Stromal cell of bone marrow (primary cell): ENCODE data around the gene PTPRG.

Experiments
- DNase-seq: peaks from one replicate; pipeline ENCODE4 v3.0.0-alpha.2; 2012; ENCODE audit warnings: low read depth

PTPRG gene

GRCh38 chr3:61768284-61769037 is 207.1 kb downstream of the PTPRG start:
- DNase-seq: no peak

DNA sequence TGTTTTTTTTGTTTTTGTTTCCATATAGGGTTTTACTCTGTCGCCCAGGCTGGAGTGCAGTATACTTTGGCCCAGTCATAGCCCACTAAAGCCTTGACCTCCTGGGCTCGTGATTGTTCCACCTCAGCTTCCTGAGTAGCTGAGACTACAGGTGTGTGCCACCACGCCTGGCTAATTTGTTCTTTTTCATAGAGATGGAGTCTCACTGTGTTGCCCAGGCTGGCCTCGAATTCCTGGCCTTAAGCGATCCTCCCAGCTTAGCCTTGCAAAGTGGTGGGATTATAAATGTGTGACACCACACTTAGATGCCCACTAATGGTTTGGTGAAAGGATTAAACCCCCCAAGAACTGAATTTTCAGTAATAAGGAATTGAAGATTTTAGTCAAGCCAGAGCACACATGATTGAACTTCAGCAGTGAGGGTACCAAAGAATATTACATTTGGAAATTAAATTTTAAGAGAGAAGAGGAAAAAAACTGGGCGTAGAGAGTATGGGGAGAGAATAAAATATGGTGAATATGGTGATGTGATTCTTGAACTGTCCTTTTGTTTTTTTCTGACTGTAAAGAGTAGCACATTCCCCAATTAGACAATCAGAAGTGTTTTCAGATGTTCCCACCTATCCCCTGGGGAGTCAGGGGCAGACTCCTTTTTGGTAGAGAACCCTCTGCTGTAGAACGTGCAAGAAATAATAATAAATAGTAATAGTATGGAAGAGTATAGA is 208.1 kb downstream of the PTPRG start:
- DNase-seq: no peak

- no peak for DNase-seq
These were observed 210.6 kb downstream of the PTPRG start for GRCh38 chr3:61771976-61772375.

DNA sequence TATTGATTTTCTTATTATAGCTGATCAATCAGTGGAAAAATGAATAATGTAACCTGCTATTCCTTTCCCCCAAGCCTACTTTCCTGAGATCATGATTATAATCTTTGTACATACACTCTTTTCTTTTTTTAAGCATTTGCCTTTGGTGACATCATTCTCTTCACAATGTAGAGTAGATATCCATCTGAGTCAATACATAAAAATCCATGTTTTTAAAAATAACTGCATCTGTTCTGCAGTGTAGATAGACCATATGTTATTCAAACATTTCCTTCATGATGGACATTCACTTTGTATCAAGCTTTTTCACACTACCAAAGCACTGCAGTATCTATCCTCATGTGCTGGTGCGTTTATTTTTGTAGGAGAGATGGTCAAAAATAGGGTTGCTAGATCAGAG is 211.1 kb downstream of the PTPRG start:
- no peak for DNase-seq

GRCh38 chr3:61774279-61774890 is 213.0 kb downstream of the PTPRG start:
- no peak for DNase-seq

DNA sequence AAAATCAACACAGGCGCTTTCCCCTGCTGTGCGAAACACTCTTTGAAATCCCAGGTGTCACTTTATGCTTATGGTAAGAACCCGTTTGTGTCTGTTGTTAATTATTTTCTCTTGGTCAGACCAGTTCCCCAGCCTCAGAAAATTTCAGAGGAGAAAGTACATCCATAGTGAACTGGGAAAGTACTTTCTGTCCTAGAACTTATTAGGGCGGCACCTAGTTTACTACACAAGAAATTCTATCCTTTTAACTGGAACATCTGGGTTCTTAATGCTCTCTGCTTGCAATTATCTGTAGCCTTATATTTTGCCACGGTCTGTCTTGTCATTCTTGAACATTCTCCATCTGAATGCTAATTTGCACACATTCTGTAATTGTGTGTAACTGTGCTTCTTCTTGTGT is 215.0 kb downstream of the PTPRG start:
- no peak for DNase-seq

DNA sequence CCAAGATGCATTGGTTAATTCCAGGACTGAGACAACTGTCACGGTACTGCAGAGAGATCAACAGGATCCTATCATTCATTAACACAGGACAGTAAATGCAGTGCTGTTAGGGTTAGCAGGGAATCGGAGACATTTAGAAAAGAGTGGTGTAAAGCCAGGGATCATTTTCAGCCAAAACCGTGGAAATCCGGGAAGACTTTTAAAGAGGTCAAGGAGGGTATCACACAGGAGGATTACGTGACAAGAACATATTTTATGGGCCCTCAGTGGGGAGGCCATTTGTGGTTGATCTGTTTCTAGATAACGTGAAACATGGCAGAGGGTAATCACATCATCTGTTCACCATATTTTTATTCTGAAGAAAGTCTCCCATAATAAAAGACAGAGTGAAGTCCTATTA is 216.1 kb downstream of the PTPRG start:
- no peak for DNase-seq

DNA sequence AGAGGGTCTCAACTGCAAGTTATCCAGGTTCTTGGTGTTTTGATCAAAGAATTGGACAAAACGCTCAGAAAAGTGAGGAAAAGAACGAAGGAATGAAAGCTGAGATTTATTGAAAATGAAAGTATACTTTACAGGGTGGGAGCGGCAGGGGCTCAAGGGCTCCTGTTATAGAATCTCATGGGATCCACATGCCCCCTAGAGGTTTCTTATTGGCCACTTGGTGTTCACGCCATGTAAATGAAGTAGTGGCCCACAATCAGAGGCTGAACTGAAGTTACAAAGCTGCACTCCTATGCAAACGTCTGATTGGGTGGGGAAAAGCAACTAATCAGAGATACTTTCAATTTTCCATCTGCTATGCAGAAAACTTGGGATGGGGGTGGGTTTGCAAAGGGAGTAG is 216.7 kb downstream of the PTPRG start:
- no peak for DNase-seq

- no peak for DNase-seq
These were observed 218.6 kb downstream of the PTPRG start for GRCh38 chr3:61780016-61780415.

- DNase-seq: no peak
These were observed 219.3 kb downstream of the PTPRG start for GRCh38 chr3:61780455-61781228.

DNA sequence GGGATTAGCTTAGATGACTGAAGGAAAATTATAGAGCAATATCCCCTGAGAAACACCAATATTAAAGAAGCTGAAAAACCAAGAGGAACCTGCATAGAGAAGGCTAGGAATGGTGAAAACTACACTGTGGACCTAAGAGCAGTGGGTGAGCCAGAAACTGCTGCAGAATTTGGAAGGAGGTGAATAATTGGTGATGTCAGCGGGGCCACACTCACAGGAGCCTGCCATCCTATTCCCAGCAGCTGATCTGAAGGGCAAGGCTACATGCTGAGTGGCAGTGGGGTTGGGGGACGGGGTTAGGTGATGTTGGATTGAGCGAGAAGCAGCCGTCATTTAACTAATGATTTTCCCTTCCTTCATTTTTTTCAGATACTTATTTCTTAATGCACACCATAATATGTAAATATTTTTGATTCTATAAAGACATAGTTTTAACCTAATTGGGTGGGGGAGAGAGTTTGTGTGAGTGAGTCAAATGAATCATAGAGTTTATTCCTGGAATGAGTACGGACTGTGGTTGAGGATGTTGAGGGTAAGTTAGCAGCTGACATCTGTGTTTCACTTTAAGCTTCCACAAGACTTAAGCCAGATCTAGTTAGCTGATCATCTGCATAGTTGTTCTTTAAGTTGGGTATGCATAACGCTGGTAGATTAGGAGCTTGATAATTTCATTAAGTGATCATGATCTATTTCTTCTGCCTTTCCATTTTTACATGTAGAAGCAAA is 222.8 kb downstream of the PTPRG start:
- DNase-seq: peak; percentile 64

GRCh38 chr3:61788623-61789507 is 227.5 kb downstream of the PTPRG start:
- DNase-seq: no peak

- no peak for DNase-seq
These were observed 228.5 kb downstream of the PTPRG start for GRCh38 chr3:61789861-61790260.

DNA sequence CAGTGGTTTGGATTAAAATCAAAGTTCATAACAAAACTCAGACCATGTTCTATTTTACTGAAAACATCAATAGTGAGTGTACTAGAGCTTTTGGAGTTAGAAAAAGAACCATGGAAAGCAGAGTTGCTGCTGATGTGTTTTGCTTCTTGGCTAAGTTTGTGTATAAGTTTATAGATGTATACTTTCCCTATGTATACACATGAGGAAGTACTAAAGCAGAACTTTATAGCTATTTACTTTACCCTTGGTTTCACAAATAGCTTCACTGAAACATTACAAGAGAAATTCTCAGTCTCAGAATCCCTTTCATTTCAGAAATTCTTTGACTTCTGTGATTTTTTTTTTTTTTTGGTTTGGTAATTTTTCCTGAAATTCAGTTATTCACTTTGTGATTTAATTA is 229.0 kb downstream of the PTPRG start:
- DNase-seq: no peak

- no peak for DNase-seq
These were observed 231.7 kb downstream of the PTPRG start for GRCh38 chr3:61793056-61793455.

DNA sequence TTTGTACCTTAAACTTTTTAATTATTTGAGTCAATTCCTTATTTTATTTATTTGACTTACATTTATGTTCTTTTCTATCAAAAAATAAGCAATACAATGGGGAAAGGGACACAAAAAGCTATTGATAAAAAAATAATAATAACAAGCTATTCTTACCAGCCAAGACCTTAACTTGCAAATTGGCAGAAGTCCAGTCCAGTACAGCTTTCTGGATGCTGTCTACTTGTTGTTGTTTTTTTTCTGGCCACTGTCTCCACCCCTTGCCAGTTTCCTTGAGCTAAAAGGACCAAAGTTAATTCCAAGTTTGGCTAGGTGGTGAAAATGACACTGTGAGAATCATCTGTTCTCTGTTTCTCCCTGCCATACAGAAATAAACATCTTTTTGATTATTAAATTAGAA is 232.2 kb downstream of the PTPRG start:
- DNase-seq: no peak

DNA sequence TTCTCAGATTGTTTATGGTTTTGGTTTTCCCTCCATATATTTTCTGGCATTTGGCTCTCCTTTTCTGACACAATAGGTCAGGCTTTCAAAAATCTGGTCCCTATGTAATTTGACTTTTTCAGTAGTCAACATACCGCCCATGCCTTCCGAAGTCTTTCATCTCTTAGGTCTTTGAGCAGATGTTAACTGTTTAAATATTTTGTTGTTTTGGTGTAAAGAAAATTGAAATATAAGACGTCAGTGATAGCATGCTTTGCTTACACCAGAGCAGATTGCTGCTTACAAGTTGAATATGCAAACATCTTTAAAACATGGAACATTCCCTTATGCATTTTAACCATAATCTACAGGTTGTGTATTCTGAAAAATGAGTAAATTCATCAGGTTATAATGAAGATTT is 233.0 kb downstream of the PTPRG start:
- DNase-seq: no peak

- DNase-seq: no peak
These were observed 233.6 kb downstream of the PTPRG start for GRCh38 chr3:61794961-61795360.

- no peak for DNase-seq
These were observed 234.8 kb downstream of the PTPRG start for GRCh38 chr3:61796088-61796680.

GRCh38 chr3:61796911-61797310 is 235.5 kb downstream of the PTPRG start:
- no peak for DNase-seq
